Measurements from ENCODE around the gene MRPL41.
"Not testable (repeated sequence)": the region's sequence is repeated elsewhere in the genome, so short reads cannot be mapped to it uniquely, and the experiment has no call there.

The MRPL41 gene

GRCh38 chr9:137554349-137554748, 2.7 kb downstream of the MRPL41 start:
- no peak for DNase-seq

DNA sequence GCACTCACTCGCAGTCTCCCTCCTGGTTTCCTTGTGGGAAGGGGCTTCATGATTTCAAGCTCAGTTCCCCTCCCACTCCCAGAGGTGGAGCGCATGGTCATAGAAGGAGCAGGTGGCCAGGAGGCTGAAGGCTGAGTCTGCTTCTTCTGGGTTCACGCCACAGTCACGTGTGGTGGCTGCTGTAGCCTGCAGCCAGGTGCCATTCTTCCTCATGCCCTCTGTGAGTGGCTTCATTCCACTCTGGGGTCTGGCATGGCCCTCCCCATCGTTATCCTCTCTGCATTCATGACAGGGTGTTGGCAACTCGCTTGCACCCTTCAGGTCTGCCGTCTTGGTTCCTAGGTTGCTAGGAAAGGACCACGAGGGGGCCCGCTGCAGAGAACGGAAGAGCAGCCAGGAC, 3.5 kb downstream of the MRPL41 start:
- no peak for DNase-seq

GRCh38 chr9:137556069-137556838, 4.6 kb downstream of the MRPL41 start:
- no peak for DNase-seq

DNA sequence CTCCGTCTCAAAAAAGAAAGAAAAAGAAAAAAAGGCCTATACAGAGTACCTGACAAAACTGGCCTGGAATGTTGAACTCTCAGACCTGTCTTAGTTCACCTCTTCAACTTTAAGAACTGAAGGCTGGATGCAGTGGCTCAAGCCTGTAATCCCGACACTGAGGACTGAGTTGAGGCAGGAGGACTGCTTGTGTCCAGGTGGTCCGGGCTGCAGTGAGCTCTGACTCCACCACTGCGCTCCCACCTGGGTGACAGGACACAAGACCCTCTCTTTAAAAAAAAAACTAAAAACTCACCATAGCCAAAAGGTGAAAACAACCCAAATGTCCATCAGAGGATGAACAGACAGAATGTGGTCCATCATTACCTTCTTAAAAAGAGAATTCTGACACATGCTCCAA, 6.4 kb downstream of the MRPL41 start:
- no peak for DNase-seq

DNA sequence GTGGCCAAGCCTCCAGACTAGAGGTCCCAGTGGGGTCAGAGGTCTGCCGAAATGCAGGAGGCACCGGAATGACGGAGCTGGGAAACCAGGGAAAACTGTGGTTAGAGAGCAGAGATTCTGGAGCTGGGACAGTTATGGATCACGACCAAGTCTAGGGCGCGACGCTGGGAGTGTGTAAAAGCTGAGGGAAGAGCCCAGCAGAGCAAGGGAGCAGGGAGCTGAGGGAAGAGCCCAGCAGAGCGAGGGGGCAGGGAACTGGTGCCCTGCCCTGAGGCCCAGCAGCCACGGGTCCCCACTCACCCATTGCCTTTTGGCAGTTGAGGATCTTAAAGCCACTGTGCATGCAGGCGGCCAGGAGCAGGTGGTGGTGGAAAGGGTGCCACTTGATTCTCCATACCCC, 12.5 kb downstream of the MRPL41 start:
- DNase-seq = no peak

DNA sequence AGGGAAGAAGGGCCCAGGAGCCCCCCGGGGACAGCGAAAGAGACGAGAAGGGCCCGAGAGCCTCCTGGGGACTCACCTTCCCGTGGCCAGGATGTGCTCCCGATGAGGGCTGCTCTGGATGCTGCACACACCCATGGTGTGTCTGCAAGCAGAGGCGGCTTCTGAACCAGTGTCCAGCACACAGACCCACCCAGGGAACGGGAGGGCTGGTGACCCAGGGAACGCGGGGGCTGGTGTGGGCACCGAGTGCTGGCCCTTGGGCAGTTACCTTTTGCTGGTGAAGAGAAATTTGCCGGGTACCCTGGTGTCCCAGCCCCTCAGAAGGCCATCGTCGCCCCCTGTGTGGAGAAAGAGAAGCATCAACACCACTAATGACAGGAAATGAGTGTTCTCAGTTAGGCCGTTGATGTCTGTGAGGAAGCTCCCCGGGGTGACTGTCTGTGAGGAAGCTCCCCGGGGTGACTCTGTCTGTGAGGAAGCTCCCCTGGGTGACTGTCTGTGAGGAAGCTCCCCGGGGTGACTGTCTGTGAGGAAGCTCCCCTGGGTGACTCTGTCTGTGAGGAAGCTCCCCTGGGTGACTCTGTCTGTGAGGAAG, 13.2 kb downstream of the MRPL41 start:
- no peak for DNase-seq

- DNase-seq = not testable (repeated sequence)
Measured at GRCh38 chr9:137568445-137568844, 16.8 kb downstream of the MRPL41 start.

DNA sequence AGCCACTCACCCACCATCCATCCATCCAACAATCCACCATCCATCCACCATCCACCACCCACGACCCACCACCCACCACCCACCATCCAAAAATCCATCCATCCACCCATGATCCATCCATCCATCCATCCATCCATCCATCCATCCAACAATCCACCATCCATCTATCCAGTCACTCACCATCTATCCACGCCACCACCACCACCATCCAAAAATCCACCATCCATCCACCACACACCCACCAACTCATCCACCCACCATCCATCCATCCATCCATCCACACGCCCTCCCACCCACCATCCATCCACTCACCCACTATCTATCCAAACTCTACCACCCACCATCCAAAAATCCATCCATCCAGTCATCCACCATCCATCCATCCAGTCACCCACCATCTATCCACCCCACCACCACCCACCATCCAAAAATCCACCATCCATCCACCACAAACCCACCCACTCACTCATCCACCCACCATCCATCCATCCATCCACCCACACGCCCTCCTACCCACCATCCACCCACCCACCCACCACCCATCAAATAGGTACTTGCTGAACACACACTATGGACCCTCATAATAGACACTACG, 18.0 kb downstream of the MRPL41 start:
- DNase-seq = no peak

GRCh38 chr9:137570566-137570965, 18.9 kb downstream of the MRPL41 start:
- no peak for DNase-seq

DNA sequence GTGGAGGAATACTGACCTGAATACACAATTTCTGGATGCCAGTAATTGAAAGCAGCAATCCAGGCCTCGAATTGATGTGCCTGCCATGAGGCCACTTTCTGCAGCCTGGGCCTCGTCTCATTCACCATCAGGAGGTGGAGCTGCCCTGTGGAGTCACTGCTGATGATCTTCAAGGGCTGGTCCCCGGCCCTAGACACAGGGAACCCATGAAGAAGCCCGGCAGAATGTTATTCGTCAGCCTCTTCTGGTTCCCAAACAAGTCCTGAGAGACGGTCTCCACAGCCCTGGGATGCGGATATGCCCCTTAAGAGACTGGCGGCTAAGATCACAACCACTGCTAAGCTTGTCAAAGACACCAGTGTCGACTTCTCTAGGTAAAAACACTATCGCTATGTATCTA, 22.5 kb downstream of the MRPL41 start:
- DNase-seq = no peak

DNA sequence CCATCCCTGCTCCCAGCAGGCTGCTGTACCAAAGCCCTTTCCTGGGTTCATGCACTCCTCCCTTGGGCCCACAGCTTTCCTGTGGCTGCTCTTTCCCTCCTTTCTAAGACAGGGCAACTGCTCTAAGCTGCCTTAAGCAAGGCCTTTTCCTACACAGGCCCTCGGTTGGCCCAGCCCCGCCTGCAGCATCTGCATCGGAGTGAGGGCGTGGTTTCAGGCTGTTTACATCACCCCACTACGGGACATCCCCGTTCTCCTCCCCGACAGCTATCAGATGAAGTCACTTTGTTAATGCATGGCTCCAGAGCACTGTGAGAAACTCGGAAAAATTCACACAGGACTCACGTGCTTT, 23.7 kb downstream of the MRPL41 start:
- DNase-seq = no peak

- no peak for DNase-seq
Measured at GRCh38 chr9:137575716-137576411, 24.2 kb downstream of the MRPL41 start.

DNA sequence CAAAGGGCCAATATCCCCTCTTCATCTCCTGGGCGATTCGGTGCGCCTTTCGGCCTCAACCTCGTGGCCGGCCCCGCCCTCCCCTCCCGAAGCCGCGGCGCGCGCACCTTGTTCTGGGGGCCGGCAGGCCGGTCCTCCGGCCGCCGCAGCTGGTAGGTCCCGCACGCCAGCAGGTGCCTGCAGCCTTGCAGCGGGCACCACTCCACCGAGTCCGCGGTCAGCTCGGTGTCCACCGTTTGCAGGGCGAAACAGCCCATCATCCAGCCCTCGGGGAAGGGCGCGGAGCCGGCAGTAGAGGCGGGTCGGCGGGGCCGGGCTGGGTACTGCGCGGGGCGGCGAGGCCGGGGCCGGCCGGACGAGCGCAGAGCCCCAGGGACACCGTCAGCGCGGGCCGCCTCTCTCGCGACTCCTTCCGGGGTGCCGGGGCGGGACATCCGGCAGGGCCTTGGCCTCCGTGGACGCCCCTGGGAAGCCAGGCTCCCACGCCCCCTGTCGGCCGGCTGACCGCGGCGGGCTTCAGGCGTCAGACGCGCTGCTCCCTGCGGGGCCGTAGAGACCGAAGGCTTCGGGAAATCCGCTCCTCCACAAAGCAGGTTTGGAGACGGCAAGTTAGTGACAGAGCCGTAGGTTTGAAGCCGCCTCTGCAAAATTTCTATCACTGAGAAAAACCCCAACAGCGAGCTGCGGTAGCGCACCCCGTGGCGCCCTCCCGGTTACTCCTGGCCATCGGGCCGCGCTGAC, 27.0 kb downstream of the MRPL41 start, which contains the start of gene DPH7:
TSS of gene DPH7 (minus strand) at position 408 of the 741 bp plus-strand sequence. CDS start at position 260, 148 bp downstream.
- peak; percentile 97 to 98 (median 98) for DNase-seq

DNA sequence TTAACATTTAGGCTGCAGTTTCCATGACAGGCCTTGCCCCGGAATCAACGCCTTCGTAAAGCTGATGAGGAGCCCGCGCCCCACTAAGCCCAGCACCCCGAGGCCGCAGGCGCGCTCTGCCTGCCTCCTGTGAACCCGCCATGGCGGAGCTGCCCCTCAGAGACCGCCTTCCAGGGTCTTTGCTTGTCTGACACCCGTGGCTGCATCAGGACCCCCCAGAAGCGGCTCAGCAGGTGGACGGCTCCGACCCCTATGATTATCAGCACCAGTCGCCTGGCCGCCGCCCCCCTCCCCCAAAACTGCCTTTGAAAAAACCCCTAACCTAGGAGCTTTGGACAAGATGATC, 27.6 kb downstream of the MRPL41 start:
- no peak for DNase-seq

DNA sequence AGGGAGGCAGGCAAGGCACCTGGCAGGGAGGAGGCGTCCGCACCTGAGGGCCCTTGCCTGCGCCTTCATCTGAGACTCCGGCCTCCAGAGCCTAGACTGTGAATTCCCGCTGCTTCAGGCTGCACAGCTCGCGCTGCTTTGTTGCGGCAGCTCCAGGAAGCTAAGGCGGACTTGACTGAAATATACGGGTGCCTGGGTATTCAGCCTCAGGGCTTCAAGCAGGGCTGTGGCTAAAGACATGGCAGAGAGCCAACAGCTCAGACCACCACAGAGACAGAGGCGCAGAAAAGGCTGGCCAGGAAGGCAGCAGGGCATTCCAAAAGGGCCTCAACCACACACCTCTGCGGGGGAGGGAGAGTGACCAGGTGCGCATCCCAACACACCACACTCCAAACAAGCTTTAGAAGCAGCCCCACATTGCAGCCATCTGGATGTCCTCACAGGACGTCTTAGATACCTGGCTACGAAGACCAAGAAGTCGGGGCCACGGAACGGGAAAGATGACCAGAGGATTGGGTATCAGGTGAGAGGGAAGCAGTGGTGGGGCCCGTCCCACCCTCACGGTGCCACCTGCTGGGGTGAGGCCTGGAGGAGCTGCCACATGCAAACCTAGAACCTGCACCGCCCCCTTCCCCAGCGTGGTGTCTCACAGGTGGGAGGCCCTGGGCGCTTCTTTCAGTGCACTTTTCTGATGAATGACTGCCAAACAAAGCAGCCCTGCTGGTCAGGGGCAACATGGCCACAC, 28.7 kb downstream of the MRPL41 start:
- DNase-seq = no peak

DNA sequence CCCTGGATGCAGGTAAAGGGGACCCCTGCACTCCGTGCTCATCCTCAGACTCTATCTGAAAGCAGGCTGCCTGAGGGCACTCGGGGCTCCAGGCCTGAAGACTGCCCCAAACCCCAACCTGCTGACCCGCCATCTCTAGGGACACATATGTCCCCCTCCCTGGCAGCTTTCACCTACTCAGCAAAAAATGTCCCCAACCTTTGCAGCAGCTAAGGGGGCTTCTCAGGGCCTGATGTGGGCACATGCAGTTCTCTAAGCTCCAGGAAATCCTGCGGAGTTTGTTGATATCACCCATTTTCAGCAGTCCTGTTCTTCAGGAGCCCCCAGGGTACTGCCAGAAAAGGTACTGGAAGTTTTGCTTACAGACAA, 29.3 kb downstream of the MRPL41 start:
- no peak for DNase-seq

GRCh38 chr9:137581361-137582285, 29.9 kb downstream of the MRPL41 start:
- no peak for DNase-seq

GRCh38 chr9:137582286-137582860, 30.7 kb downstream of the MRPL41 start:
- DNase-seq = no peak

DNA sequence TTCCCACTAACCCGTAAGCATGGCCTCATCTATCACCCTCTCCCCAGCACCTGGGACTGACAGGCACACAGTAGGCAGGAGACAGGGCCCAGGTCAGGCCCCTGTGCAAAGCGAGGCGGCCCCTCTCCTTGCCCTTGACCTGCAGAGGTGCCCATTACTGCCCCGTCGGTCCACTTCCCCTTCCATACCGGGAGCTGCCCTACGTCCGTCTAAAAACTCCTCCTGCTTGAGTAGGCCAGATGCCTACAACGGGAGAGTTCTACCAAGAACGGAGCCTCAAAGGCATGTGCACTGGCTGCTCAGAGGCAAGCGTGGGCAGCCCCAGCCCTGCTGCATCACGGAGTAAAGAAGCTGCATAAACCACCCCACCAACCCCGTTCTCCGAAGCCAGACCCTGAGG, 31.7 kb downstream of the MRPL41 start:
- no peak for DNase-seq

DNA sequence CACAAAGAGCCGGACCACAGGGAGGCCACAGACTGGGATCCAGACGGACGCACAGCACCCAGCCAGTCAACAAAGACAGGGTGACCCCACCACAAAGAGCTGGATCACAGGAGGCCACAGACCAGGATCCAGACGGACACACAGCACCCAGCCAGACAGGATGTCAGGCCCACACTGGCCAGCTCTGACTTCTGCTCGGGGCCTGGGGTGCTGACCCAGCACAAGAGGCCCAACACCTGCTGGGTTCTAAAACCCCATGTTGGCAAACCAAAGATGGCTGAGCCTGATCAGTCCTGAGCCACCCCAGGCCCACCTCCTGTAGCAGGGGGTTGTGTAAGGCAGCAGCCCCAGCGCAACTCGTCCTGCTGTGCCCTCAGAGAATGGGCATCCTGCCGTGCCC, 32.3 kb downstream of the MRPL41 start:
- no peak for DNase-seq

- no peak for DNase-seq
Measured at GRCh38 chr9:137586854-137587253, 35.2 kb downstream of the MRPL41 start.
